Stimulated activated CD8-positive, alpha-beta memory T cell treated with anti-CD3 and anti-CD28 coated beads, Interleukin-7, amount 100 ng/mL, for 24 hours (primary cell): ENCODE results near the gene HOATZ.
A peak's percentile ranks its signal among the peaks of the same experiment; 100 is the strongest.

ENCODE experiments used
- DNase-seq: peaks from one replicate; pipeline ENCODE4 v3.0.0-alpha.2; 2020; ENCODE audit warnings: low read depth

The HOATZ gene

DNA sequence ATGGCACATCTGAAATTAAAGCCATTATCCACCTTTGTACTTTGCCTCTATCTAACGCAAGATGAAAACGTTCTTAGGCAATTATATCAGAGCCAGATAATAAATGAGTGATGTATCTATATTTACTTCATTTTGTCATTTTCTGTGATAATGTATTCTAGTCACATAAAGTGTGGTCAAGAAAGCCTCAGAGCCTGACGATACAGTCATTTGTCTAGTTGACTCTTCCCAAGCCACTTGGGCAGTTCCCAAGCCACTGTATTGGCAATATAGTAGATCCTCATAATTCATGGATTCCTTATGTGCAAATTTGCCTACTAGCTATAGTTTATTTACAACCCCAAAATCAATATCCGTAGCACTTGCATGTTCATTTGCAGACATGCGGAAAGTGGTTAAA lies 7.8 kb downstream of the HOATZ start:
- DNase-seq = no peak

DNA sequence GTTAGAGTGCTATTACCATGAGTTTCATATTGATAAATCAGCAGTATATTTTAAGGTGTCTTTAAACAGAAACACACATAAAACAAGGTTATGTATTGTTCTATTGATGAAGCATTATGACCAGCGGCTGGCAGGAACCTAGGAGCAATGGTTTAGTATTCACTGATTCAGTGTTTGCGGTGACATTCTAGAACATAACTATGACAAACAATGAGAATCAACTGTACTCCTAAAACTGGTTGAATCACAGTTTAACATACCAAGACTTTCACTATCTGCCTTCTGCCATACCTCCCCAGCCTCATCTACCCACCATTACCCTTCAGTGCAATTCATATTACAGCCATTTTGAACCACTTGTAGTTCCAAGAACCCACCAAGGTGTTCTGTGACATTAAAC lies 8.8 kb downstream of the HOATZ start:
- DNase-seq = no peak

DNA sequence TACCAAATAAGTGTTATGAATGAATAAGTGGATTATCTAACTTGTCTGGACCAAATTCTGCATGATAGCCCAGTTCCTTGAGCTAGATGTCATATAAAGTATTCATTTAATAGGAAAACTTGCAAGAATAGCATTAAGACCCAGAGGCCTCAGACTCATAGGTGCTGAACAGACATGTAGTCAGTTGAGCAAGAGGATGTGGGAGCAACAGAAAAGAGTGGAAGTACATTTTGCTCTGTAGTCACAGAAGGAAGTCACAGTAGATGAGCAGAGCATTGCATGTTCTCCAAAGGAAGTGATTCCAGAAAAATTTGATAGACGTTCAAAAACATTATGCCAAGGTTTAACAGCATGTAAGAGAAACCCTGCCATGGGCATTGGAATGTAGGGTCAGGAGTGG lies 9.5 kb downstream of the HOATZ start:
- DNase-seq = no peak

DNA sequence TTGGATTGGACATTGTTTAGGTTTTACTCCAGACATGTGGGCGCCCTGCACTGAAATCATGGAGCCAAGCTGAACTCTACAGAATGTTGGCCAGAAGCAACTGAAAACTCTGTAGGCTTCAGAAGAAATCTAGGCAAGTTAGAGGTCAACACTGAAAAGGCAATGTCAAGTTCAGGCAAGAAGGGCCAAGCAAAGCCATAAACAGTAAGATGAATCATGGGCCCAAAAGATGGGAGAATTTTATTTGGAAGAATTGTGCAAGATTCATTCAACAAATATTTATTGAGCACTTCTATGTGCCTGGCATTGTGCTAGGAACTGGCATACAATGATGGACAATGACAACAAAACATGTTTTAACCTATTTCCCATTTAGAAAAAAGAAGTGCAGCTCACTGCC lies 10.9 kb downstream of the HOATZ start:
- no peak for DNase-seq

DNA sequence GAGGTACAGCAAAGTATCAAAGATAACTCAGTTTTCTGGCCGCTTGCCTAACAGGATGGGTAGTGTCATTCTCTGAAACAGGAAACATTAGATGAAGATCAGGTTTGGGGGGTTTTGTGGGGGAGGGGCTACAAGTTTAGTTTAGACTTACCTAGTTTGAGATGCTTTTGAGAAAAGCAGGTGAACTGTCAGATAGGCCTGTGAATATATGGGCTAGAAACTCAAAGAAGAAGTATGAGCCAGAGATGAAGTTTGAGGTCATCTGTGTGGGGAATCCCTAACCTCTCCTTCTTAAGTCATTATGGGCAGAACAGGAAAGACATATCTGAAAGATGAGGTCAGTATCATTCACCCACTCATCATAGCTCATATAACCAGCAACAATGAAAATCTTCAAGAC lies 11.9 kb downstream of the HOATZ start:
- DNase-seq = no peak

DNA sequence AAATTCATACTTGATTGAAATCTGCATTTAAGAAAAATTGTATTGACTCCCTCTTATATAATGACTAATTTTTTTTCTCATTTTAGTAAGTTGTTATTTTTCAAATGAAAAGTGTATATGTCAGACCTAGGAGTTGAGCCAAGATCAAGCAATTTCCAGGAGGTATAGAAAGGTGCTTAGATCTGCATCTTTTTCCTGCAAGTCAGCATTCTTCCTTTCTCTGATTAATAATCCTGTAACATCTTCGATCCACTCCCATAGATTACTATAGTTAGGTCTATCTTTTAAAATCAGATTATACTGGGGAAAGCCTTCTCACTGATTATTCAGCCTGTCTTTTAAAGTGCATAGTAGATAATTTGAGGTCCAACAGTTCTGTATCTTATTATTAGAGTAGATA lies 12.7 kb downstream of the HOATZ start:
- DNase-seq = no peak

DNA sequence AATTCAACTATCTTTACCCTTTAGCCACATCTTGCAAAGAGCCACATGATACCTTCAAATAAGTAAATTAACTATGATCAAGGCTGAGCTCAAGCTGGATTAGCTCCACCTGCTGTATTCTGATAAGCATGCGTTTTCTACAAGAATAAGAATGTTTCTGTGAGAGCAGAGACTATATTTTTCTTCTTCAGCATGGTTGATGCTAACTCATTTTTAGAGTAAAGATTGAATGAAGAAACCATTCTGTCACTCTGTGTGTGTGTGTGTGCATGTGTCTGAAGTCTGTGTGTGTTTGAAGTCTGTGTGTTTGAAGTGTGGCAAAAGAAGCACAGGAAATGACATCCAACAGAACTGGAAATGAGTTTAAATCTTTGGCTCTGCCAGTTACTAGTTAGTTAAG lies 14.0 kb downstream of the HOATZ start:
- no peak for DNase-seq

DNA sequence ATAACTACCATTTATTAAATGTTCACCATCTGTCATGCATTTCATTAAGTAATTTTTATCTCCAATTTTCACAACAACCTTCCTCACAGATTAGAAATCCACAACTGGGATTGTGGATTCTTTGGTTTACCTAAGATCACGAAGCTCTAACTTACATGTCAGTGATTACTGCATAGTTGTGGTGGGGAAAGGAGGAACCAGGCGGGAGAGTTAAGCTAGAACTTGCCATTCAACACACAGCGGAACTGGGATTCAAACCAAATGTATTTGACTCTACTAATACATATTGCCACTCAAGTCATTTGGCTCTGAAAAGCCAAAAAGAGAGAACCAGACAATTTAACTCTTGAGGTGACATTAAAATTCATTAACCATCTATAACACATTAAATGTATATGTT lies 15.5 kb downstream of the HOATZ start:
- DNase-seq = no peak

DNA sequence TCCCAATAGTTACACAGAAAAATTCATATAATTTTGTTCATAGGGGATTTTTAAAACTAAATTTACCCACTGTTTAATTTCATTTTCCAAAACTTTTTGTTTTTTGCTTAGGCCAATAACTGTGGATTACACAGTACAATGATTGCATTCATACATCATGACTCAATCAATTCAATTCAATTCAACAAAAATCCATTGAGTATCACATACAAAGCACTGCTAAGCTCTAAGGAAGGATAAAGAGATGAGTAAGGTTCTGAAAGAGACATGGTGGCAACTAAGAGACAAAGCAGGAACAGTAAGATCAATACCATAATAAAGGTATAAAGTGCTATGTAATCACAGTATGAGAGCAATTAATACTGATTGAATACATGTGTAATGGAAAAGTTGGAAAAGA lies 16.6 kb downstream of the HOATZ start:
- no peak for DNase-seq

DNA sequence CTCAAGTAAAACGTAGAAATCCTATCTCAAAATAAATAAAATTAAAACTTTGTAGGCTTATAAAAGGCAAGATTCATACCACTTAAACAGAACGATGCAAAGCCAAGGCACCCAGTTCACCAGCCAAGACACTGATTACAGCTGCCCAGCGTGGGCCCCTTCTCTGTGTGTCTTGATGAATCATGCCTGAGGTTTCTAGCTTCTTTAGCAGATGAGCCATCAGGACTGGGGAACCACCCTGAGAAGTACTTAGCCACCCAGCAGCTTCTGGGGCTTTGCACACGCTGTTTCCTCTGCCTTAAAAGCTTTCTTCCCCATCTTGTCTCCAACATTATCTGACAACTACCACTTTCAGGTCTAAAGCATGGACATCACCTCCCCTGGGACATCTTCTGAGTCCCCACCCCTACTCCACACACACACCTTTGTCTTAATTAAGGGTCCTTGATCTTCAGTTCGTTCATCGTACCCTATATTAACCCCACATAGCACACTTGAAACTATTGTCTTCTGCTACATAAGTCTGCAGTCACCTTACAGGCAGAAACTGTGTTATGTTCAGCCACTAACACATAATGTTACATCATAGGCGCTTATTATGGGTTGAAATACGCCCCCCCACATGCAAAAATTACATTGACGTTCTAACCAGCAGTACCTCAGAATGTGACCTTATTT lies 17.2 kb downstream of the HOATZ start:
- DNase-seq = peak; percentile 54

DNA sequence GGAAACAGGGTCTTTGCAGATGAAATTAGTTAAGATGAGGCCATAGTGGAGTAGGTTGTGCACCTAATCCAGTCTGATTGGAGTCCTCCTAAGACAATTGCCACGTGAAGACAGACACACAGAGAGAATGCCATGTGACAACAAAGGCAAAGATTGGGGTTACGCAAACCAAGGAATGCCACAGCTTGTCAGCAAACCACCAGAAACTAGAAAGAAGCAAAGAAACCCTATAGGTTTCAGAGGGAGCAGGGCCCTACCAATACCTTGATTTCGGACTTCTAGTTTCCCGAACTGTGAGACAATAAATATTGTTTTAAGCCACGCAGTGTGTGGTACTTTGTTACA lies 17.8 kb downstream of the HOATZ start:
- DNase-seq = no peak

DNA sequence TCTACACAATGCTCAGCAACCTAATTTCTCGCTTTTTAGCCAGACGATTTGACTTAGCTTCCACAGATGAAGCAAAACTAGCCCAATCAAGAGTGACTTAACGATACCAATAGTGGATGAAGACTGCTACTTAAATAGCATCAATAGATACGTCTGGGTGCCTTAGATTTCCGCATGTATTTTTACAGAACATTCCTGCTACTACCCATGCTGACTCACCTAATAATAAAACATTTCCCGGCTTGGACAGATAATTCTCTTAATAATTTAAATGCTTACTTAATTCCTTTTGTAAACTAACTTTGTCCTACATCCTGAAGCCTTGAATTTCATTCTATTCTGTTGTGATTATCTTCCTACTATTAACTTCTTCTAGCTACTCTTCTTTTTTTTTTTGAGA lies 20.7 kb downstream of the HOATZ start:
- no peak for DNase-seq

DNA sequence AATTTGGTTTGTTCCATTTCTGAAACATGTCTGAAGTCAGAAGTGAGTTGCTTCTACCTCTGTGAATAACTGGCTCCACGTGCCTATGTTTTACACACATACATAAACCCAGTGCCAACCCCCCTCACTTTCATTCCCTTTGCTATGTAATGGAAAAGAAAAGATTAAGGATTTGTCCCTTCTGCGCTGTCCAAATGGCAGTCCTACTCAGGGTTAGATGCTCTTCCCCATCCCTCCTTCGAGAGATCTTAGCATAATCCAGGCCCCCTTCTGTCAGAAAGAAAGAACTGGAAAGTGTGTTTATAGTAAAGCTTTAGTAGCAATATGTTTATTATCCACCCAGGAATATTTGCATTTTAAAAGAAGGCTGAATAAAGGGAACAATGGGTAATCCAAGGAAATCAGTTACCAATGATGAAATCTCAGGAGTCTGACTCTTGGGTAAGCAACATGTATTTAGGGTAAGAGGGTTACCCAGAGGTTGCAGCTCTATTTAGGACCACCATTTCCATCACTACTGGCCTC lies 22.8 kb downstream of the HOATZ start:
- DNase-seq = no peak

DNA sequence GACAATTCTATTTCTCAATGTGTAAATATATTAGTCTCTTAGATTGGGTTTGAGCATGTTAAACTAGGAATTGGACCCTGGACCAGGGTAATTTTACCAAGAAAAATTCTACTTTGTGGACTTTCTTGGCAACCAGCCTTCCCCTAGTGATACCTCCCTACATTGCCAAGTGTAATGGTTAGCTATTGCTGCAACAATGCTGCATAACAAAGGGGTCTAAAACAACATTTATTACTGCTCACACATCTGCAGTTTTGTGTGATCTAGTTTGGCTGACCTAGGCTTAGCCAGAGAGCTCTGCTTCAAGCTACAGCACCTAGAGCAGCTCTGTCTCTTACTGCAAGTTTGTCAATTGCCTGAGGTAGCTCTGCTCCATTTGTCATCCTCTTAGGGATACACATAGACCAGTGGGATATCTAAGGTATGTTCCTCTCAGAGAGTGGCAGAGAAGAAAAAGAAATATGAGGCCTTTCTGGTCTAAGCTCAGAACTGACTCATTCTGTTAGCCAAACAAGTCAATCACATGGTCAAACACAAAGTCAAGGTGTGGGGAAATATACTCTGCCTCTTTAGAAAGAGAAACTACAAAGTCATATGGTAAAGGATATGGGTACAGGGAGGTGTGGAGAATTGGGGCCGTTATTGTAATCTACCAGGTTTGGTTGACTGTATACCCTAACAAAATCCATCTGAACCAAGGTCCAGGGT lies 24.0 kb downstream of the HOATZ start:
- no peak for DNase-seq

DNA sequence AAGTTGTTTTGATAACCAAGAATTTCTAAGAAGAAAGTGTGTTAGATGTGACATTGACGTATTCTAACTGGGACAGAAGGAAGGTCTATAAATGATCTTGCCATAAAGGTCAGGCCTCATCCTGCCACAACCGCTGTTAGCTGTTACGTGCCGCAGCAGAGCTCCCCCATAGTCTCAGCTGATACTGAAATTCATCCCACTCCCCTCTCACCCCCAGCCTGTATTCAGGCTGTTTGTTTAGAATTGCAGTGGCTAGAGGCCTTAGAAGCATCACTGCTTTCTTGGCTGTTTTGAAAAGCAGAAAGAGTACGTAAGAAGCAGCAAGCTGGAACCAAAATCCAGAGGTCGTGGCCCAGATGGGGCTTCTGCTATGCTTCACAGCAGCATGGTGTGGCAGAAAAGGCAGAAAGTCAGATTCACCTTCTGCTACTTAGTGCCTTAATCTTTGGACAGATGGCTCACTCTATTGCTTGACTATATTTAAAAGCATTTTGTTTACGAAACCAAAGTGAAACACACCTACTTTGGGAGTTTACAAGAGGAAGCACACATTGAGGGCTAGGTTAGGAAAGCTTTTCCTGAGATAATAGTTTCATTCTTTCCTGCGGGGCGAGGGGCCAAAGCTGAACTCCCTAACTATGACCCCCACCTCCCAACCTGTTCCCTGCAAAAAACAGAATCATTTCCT lies 25.0 kb downstream of the HOATZ start:
- no peak for DNase-seq

DNA sequence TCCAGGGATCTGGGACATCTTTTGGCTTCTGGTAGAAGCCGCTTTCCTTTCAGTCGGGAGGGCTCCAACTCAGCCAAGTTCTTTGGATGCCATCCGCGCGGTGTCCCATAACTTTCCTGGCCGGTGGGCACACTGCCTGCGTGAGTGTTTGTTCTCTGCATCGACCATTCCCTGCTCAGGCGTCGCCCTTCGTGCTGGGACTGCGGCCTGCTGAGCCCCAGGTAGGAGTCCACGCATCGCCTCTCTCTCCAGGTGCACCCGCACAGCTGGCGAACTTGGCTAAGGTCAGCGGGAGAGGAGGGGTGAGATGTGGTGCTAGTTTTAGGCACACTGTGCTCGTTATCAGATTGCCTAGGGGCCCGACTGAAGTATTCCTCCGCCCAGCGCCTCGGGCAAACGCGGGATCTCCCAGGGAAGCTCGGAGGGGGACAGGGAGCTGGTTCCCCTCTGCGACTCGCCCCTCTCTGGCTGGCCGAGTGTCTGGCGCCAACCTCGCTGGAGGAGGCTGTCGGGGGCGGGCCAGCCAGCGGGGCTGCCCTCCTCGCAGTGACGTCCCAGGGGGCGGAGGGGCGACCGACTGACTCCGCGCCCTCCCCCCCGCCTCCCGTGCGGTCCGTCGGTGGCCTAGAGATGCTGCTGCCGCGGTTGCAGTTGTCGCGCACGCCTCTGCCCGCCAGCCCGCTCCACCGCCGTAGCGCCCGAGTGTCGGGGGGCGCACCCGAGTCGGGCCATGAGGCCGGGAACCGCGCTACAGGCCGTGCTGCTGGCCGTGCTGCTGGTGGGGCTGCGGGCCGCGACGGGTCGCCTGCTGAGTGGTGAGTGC lies 25.7 kb downstream of the HOATZ start, which contains the start of gene LAYN:
TSS of gene LAYN (plus strand) at position 607 of the 823 bp plus-strand sequence. CDS start at position 731, 124 bp downstream.
- DNase-seq = no peak

DNA sequence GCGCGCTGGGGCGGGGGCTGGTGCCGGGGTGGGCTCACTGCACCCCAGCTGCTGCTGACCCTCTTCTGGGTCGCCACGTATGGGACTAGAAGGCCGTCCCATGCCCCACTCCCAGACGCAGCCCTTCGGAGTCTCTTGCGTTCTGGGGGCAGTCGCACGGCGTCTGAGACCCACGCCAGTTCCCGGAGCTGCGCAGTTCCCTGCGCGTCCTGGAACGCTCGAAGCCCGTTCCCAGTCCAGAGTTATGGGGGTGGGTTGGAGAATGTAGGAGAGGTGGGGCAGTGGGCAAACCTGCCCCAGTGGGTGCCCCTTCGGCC lies 26.3 kb downstream of the HOATZ start:
- no peak for DNase-seq

DNA sequence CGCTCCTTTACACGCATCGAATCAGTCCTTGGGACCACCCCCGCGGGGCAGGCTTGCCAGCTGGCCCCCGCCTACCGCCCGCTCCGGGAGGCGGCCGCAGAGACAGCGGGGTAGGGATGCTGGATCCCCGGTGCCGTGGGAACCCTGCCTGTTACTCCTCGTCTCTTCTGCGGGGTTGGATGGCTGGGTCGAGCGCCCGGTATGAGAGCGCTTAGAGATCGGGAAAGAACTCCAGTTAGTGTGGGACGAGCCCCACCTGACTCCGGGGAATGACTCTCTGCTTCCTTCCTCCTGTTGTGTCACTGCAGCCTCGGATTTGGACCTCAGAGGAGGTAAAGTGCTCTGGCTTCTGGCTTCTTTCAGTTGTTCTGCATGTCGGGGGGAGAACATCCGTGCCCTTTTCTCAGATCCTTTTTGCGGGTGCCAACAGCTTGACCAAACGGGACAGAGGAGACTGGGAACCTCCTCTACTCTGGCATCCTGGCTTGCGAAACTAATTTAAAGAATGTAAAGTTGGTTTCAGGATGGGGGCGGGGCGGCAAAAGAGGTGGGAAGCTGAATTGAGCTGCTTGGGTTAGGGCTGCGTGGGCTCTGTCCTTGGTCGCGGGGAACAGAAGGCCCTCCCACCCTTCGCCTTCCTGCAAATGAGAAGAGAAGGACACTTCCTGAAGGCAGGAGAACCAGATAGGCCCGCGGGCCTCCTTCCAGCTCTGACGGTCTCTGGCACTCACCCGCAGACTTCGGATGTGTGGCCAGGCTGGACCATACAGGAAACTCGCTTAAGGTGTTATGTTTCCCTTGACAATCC lies 26.9 kb downstream of the HOATZ start:
- DNase-seq = no peak

DNA sequence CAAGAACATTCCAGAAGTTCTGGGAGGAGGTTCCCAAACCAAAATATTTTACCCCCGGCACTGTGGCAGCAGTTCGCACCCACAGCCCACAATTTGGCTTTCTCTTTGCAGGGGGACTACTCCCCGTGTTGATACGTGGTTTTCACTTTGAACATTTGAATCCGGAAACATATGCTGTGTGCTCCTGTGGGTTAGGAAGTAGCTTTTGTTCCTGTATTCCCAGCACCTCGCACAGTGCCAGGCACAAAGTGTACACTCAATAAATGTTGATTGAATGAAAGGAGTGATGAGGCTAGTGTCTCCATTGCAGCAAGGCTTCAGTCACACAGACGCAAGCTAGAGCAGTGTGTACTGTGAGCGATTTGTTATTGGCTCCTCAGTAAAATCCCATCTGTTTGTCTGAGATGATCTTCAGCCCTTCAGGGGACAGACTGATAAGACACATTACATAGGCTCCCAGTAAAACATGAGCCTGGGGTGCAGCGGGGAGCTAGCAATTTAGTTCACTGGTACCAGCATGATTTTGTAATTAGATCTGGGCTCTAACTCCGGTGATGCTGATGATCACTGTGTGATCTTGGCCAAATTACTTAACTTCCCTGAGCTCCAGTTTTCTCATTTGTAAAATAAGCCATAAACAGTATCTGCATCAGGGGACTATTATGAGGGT lies 28.2 kb downstream of the HOATZ start:
- no peak for DNase-seq

DNA sequence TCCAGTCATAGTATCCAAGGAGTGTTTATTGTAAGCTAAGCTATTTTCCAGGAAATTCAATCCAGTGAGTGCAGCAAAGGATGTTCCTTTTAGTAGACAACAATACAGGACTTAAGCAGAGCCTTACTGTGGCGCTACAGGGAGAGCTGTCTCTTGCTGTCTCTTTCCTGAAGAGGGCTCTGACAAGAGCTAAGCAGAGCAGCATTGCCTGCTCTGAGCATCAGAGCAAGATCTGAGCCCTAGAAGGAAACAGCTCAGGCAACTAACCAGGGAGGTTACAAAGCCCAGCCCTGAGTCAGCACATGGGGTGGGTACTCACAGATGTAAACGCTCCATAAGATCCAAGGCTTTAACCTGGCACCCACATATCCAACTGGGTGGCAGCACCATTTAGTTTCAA lies 33.9 kb downstream of the HOATZ start:
- no peak for DNase-seq
